Measurements from ENCODE around the gene SLC19A2.

DNA sequence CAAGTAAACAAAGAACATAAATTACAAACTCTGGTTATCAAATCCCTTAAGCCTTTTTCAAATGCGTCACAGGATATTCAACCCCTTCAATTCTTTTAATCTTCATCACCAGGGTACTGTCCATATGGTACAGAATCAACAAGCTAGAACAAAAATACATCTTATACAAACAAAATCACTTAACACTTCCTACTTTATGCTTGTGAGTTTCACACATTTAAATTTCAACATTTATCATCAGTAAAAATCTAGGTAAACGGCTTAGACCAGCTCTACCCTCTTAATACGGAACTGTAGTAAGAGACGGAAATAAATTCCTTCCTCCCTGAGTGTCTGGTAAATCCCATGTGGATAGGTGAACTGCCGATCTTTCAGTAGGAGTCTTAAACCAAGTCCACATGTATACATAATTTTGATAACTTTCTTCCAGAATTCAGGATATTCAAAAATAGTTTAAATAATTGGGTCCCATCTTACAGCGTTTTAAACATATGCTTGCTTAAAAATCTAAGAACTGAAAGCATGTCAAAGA lies 59.5 kb downstream of the SLC19A2 start:
- no peak for TF ChIP-seq EZH2 (IDR thresholded peaks at IDR 0.05; ENCODE audit: borderline replicate concordance, low read depth, low read length, poor library complexity, severe bottlenecking)
- TF ChIP-seq CTCF (conservative IDR thresholded peaks at IDR 0.05; ENCODE audit: low read depth, low read length), result no peak

Measured in A673 (cell line).